IPS-20b (cell line): Measurements from ENCODE around the gene IGSF21.

Experiments used
- H3K27ac ChIP-seq: one replicate; pipeline ENCODE4 v1.5.1; 2013; ENCODE audit warnings: low read length
- H3K27me3 ChIP-seq: 2 replicates; pipeline ENCODE4 v1.6.1; 2013; ENCODE audit warnings: mild to moderate bottlenecking, low read length, inconsistent platforms; ENCODE audit not compliant: insufficient read depth
- H3K36me3 ChIP-seq: 2 replicates; pipeline ENCODE4 v1.6.1; 2013; ENCODE audit warnings: low read depth, mild to moderate bottlenecking, inconsistent platforms, low read length, moderate library complexity; ENCODE audit not compliant: insufficient read depth
- H3K4me1 ChIP-seq: 2 replicates; pipeline ENCODE4 v1.6.1; 2013; ENCODE audit warnings: mild to moderate bottlenecking, control low read depth, inconsistent platforms, low read length, moderate library complexity; ENCODE audit not compliant: insufficient read depth
- H3K4me3 ChIP-seq: 2 replicates; pipeline ENCODE4 v1.5.1; 2013; ENCODE audit warnings: mild to moderate bottlenecking, low read length, inconsistent platforms
- H3K9ac ChIP-seq: 2 replicates; pipeline ENCODE4 v1.6.1; 2013; ENCODE audit warnings: low read depth, mild to moderate bottlenecking, inconsistent platforms, low read length, moderate library complexity
- H3K9me3 ChIP-seq: 2 replicates; pipeline ENCODE4 v1.6.1; 2013; ENCODE audit warnings: mild to moderate bottlenecking, low read depth, low read length, inconsistent platforms; ENCODE audit not compliant: insufficient read depth

Gene IGSF21

GRCh38 chr1:18319099-18319498 is 211.5 kb downstream of the IGSF21 start:
- no peak overlapping the region for H3K4me3 ChIP-seq
- H3K4me1 ChIP-seq: no peaks in the 10 kb centered on the region
- H3K9ac ChIP-seq: no peak overlapping the region
- H3K27me3 ChIP-seq: peaks cover 16% of the 10 kb centered on the region
- 0 out of 2 replicates have a peak, but pooled peaks cover 2% of the 10 kb centered on the region for H3K9me3 ChIP-seq
- no peaks in the 10 kb centered on the region for H3K36me3 ChIP-seq
- H3K27ac ChIP-seq: no peak overlapping the region

- no peaks in the 10 kb centered on the region for H3K4me1 ChIP-seq
- H3K9me3 ChIP-seq: 0 out of 2 replicates have a peak, but pooled peaks cover 2% of the 10 kb centered on the region
- no peaks in the 10 kb centered on the region for H3K36me3 ChIP-seq
- H3K27me3 ChIP-seq: peaks cover 16% of the 10 kb centered on the region
- H3K4me3 ChIP-seq: no peak overlapping the region
- no peak overlapping the region for H3K9ac ChIP-seq
- H3K27ac ChIP-seq: no peak overlapping the region
Observed at GRCh38 chr1:18320051-18320450, 212.5 kb downstream of the IGSF21 start.

- Histone ChIP-seq H3K27me3 (peaks cover 16% of the 10 kb centered on the region), H3K9me3 (0 out of 2 replicates have a peak, but pooled peaks cover 2% of the 10 kb centered on the region), H3K4me1 (0 out of 2 replicates have a peak, but pooled peaks cover 4% of the 10 kb centered on the region), H3K36me3 (no peaks in the 10 kb centered on the region), H3K27ac (no peak overlapping the region), H3K4me3 (no peak overlapping the region), H3K9ac (no peak overlapping the region)
Observed at GRCh38 chr1:18322368-18323032, 214.9 kb downstream of the IGSF21 start.

- H3K27me3 ChIP-seq: peaks cover 16% of the 10 kb centered on the region
- H3K9ac ChIP-seq: no peak overlapping the region
- 0 out of 2 replicates have a peak, but pooled peaks cover 2% of the 10 kb centered on the region for H3K9me3 ChIP-seq
Observed at GRCh38 chr1:18323259-18323658, 215.7 kb downstream of the IGSF21 start.

GRCh38 chr1:18324246-18324645 is 216.6 kb downstream of the IGSF21 start:
- H3K27me3 ChIP-seq: peaks cover 16% of the 10 kb centered on the region
- 0 out of 2 replicates have a peak, but pooled peaks cover 4% of the 10 kb centered on the region for H3K4me1 ChIP-seq

More at GRCh38 chr1:18323259-18323658, 215.7 kb downstream of the IGSF21 start:
- H3K36me3 ChIP-seq: no peaks in the 10 kb centered on the region
- H3K4me1 ChIP-seq: 0 out of 2 replicates have a peak, but pooled peaks cover 4% of the 10 kb centered on the region
- no peak overlapping the region for H3K27ac ChIP-seq
- no peak overlapping the region for H3K4me3 ChIP-seq

GRCh38 chr1:18325136-18325535 is 217.5 kb downstream of the IGSF21 start:
- Histone ChIP-seq H3K27ac (no peak overlapping the region), H3K27me3 (peaks cover 20% of the 10 kb centered on the region), H3K4me1 (0 out of 2 replicates have a peak, but pooled peaks cover 4% of the 10 kb centered on the region), H3K9ac (no peak overlapping the region), H3K4me3 (no peak overlapping the region), H3K36me3 (no peaks in the 10 kb centered on the region), H3K9me3 (no peaks in the 10 kb centered on the region)

More at GRCh38 chr1:18324246-18324645, 216.6 kb downstream of the IGSF21 start:
- Histone ChIP-seq H3K27ac (no peak overlapping the region), H3K9me3 (no peaks in the 10 kb centered on the region), H3K4me3 (no peak overlapping the region), H3K36me3 (no peaks in the 10 kb centered on the region), H3K9ac (no peak overlapping the region)

GRCh38 chr1:18326211-18326897 is 218.8 kb downstream of the IGSF21 start:
- Histone ChIP-seq H3K9ac (no peak overlapping the region), H3K9me3 (no peaks in the 10 kb centered on the region), H3K36me3 (no peaks in the 10 kb centered on the region), H3K27me3 (peaks cover 20% of the 10 kb centered on the region), H3K4me3 (no peak overlapping the region), H3K4me1 (0 out of 2 replicates have a peak, but pooled peaks cover 4% of the 10 kb centered on the region), H3K27ac (no peak overlapping the region)

GRCh38 chr1:18327650-18328049 is 220.1 kb downstream of the IGSF21 start:
- Histone ChIP-seq H3K4me3 (no peak overlapping the region), H3K36me3 (no peaks in the 10 kb centered on the region), H3K9me3 (no peaks in the 10 kb centered on the region), H3K9ac (no peak overlapping the region), H3K4me1 (peaks cover 7% of the 10 kb centered on the region; the same call in 1 of the 2 replicates), H3K27ac (no peak overlapping the region), H3K27me3 (peaks cover 10% of the 10 kb centered on the region; the same call in 1 of the 2 replicates)

- Histone ChIP-seq H3K27ac (no peak overlapping the region), H3K9ac (no peak overlapping the region), H3K36me3 (no peaks in the 10 kb centered on the region)
Observed at GRCh38 chr1:18328803-18329202, 221.2 kb downstream of the IGSF21 start.

GRCh38 chr1:18329469-18330253 is 222.1 kb downstream of the IGSF21 start:
- Histone ChIP-seq H3K9me3 (no peaks in the 10 kb centered on the region), H3K9ac (no peak overlapping the region), H3K4me3 (no peak overlapping the region), H3K4me1 (peaks cover 13% of the 10 kb centered on the region; the same call in 1 of the 2 replicates), H3K36me3 (no peaks in the 10 kb centered on the region), H3K27ac (no peak overlapping the region), H3K27me3 (0 out of 2 replicates have a peak, but pooled peaks cover 4% of the 10 kb centered on the region)

More at GRCh38 chr1:18328803-18329202, 221.2 kb downstream of the IGSF21 start:
- Histone ChIP-seq H3K4me1 (peaks cover 13% of the 10 kb centered on the region; the same call in 1 of the 2 replicates), H3K27me3 (0 out of 2 replicates have a peak, but pooled peaks cover 4% of the 10 kb centered on the region), H3K9me3 (no peaks in the 10 kb centered on the region), H3K4me3 (no peak overlapping the region)

GRCh38 chr1:18332576-18332975 is 225.0 kb downstream of the IGSF21 start:
- Histone ChIP-seq H3K36me3 (no peaks in the 10 kb centered on the region), H3K4me3 (no peak overlapping the region), H3K4me1 (peaks cover 10% of the 10 kb centered on the region; the same call in 1 of the 2 replicates), H3K9me3 (no peaks in the 10 kb centered on the region), H3K9ac (no peak overlapping the region), H3K27me3 (0 out of 2 replicates have a peak, but pooled peaks cover 4% of the 10 kb centered on the region), H3K27ac (no peak overlapping the region)
